ENCODE measurements around the gene RNF19B.

DNA sequence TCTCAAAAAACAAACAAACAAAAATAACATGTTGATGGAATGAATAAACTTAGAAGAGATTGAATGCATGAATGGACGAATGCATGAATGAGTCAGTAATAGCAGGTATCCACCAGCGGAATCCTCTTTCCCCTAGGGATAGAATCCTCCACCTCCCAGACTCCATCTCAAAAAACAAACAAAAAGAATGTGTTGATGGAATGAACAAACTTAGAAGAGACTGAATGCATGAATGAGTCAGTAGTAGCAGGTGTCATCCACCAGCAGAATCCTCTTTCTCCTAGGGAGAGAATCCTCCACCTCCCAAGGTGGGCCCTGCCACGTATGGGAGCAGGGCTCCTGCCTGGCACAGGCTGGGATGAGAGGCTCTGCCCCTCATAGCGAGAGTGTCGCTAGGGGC is 26.8 kb upstream of the RNF19B start:
- no peak for TF ChIP-seq POLR2A (IDR thresholded peaks at IDR 0.05; ENCODE audit: low read depth, low read length)
- no peak for TF ChIP-seq POLR2AphosphoS5 (IDR thresholded peaks at IDR 0.05; ENCODE audit: low read depth, low read length)

Measured in GM12891 (cell line).